Glutamatergic neuron (in vitro differentiated cells): ENCODE measurements around the gene OR2L3. TPM values are rescaled to one million over a fixed set of nuclear protein-coding genes. Genes with fewer than 3 reads are reported as not detected.

Source experiments
- DNase-seq: peaks from one replicate; pipeline ENCODE4 v3.0.0; 2022
- H3K27ac Mint-ChIP-seq: one replicate; pipeline ENCODE4 v1.8.0; 2020; ENCODE audit warnings: mild to moderate bottlenecking, mixed read lengths, inconsistent platforms; ENCODE audit not compliant: unreplicated experiment
- H3K27me3 Mint-ChIP-seq: one replicate; pipeline ENCODE4 v1.8.0; 2020; ENCODE audit warnings: mild to moderate bottlenecking, moderate library complexity, mixed read lengths, inconsistent platforms; ENCODE audit not compliant: unreplicated experiment
- H3K36me3 Mint-ChIP-seq: one replicate; pipeline ENCODE4 v1.8.0; 2020; ENCODE audit warnings: mild to moderate bottlenecking, mixed read lengths, inconsistent platforms; ENCODE audit not compliant: unreplicated experiment
- H3K4me1 Mint-ChIP-seq: one replicate; pipeline ENCODE4 v1.8.0; 2020; ENCODE audit warnings: mild to moderate bottlenecking, low read depth, mixed read lengths, inconsistent platforms; ENCODE audit not compliant: unreplicated experiment
- H3K4me3 Mint-ChIP-seq: one replicate; pipeline ENCODE4 v1.8.0; 2020; ENCODE audit warnings: mild to moderate bottlenecking, mixed read lengths, inconsistent platforms; ENCODE audit not compliant: unreplicated experiment
- H3K9me3 Mint-ChIP-seq: one replicate; pipeline ENCODE4 v1.8.0; 2020; ENCODE audit warnings: mild to moderate bottlenecking, moderate library complexity, mixed read lengths, inconsistent platforms; ENCODE audit not compliant: unreplicated experiment
- long read RNA-seq: library from polyadenylated mRNA; unstranded; transcript quantifications from one replicate; pipeline ENCODE4 v2.0.0, GENCODE V29; 2020; ENCODE audit not compliant: unreplicated experiment
- total RNA-seq: library from RNA; stranded (reverse); fragmentation: NEBNext Ultra II Directional; extraction: Animal tissue kit (Norgen Biotek cat#: 25700); gene quantifications from one replicate; pipeline ENCODE4 v1.2.1, GENCODE V29; 2021; ENCODE audit not compliant: unreplicated experiment
- TF ChIP-seq, protein P1 (sequence below): fragments of 200-600 bp; sonication (generic); IDR thresholded peaks from one replicate; pipeline ENCODE4 v1.5.0; 2021; ENCODE audit not compliant: partially characterized antibody, unreplicated experiment

The OR2L3 gene, protein sequence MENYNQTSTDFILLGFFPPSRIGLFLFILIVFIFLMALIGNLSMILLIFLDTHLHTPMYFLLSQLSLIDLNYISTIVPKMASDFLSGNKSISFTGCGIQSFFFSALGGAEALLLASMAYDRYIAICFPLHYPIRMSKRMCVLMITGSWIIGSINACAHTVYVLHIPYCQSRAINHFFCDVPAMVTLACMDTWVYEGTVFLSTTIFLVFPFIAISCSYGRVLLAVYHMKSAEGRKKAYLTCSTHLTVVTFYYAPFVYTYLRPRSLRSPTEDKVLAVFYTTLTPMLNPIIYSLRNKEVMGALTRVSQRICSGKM
- 0.15 TPM for total RNA-seq
- long read RNA-seq: 0 reads

DNA sequence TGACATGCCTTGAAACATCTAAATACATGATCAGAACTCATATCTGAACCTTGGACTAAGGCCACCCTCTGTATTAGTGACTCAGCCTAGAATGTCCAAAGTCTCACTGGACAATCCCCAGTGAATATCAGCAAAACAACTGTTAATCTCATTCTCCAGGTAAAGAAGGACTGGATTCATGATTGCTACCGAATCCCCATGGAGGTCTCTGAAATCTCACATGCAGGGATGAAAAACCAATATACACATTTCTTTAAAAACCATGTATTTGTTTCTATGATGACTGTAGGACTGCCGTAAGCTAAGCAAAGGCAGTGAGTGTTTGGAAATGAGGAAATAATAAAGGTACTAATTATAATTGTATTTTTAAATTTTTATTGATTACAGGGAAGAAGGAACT lies at the start of gene OR2L3:
Gene OR2L3, plus strand, starts transcription at position 301 of the 400 bp plus-strand sequence. CDS start 13,846 bp downstream, outside the sequence.
- Mint-ChIP-seq H3K4me3 (no peak within 1 kb of the TSS), H3K4me1 (no peaks in the 10 kb centered on the region), H3K36me3 (peaks cover 4% of the 10 kb centered on the region), H3K27me3 (peaks cover 4% of the 10 kb centered on the region), H3K27ac (no peak within 1 kb of the TSS), H3K9me3 (peaks cover 12% of the 10 kb centered on the region)
- TF ChIP-seq, protein P1, sequence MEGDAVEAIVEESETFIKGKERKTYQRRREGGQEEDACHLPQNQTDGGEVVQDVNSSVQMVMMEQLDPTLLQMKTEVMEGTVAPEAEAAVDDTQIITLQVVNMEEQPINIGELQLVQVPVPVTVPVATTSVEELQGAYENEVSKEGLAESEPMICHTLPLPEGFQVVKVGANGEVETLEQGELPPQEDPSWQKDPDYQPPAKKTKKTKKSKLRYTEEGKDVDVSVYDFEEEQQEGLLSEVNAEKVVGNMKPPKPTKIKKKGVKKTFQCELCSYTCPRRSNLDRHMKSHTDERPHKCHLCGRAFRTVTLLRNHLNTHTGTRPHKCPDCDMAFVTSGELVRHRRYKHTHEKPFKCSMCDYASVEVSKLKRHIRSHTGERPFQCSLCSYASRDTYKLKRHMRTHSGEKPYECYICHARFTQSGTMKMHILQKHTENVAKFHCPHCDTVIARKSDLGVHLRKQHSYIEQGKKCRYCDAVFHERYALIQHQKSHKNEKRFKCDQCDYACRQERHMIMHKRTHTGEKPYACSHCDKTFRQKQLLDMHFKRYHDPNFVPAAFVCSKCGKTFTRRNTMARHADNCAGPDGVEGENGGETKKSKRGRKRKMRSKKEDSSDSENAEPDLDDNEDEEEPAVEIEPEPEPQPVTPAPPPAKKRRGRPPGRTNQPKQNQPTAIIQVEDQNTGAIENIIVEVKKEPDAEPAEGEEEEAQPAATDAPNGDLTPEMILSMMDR: no peak
- DNase-seq: no peak

DNA sequence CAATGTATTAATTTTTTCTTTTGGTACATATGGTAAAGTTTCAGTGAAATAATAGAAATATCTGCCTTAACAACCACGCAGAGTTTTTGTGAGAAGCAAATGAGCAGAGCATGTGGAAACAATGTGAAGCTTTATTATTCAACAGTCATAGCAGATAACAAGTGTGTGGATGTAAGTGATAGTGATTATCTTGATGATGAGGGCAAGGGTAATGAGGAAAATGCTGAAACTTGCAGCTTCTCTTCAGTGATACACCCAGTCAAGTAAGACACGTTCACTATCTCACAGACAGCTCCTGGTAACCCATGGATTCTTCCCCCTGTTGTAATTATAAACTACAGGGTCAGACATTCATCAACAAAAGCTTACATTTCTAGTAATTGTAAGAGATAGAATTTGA lies 47.8 kb upstream of the OR2L3 start:
- no peak overlapping the region for H3K4me3 Mint-ChIP-seq
- no peaks in the 10 kb centered on the region for H3K4me1 Mint-ChIP-seq
- TF ChIP-seq, protein P1: no peak
- no peaks in the 10 kb centered on the region for H3K36me3 Mint-ChIP-seq
- no peak for DNase-seq
- no peak overlapping the region for H3K27ac Mint-ChIP-seq
- peaks cover 5% of the 10 kb centered on the region for H3K9me3 Mint-ChIP-seq
- H3K27me3 Mint-ChIP-seq: no peaks in the 10 kb centered on the region

DNA sequence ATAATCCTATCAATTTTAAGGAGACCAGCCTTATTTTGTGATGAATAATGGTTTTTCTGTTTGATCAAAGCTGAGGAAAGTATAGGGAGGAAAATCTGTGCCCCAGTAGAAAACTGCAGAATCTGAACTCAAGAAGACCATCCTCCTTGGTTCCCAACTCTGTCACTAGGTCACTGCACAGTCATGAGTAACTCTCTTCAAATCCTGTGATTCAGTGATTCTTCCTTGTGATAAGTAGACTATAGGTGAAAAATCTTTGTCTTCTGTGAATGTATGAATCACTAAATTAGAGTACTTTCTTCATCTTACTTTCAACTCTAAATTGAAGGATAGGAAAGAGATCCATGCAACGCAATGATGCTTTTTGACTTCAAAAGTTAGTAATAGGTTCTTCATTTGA lies 46.5 kb upstream of the OR2L3 start:
- no peaks in the 10 kb centered on the region for H3K4me1 Mint-ChIP-seq

DNA sequence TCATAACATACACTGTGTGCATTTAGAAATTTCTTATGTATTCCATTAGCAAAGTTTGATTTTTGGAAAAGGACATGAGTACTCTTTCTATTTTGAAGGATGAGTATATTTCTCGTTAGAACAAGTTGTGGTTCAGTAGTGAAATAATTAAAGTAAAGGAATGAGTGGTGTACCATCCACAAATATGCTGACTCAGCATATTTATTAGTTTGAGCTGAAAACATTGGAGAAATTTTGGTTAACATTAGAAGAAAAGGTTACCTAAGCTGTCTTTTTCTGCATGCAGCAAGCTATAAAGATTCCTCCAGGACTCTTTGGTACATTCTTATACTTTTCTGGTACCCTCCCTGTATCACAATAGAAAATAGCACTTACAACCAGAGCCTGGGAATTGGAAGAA lies 38.9 kb upstream of the OR2L3 start:
- H3K4me1 Mint-ChIP-seq: no peaks in the 10 kb centered on the region
- DNase-seq: no peak
- H3K27ac Mint-ChIP-seq: no peak overlapping the region
- H3K27me3 Mint-ChIP-seq: no peaks in the 10 kb centered on the region
- no peak overlapping the region for H3K4me3 Mint-ChIP-seq
- H3K9me3 Mint-ChIP-seq: peaks cover 10% of the 10 kb centered on the region
- TF ChIP-seq, protein P1: no peak
- no peaks in the 10 kb centered on the region for H3K36me3 Mint-ChIP-seq

More for the DNA sequence above, 46.5 kb upstream of the OR2L3 start:
- TF ChIP-seq, protein P1: no peak
- Mint-ChIP-seq H3K36me3 (no peaks in the 10 kb centered on the region), H3K9me3 (peaks cover 5% of the 10 kb centered on the region), H3K27me3 (no peaks in the 10 kb centered on the region), H3K4me3 (no peak overlapping the region), H3K27ac (no peak overlapping the region)
- no peak for DNase-seq

DNA sequence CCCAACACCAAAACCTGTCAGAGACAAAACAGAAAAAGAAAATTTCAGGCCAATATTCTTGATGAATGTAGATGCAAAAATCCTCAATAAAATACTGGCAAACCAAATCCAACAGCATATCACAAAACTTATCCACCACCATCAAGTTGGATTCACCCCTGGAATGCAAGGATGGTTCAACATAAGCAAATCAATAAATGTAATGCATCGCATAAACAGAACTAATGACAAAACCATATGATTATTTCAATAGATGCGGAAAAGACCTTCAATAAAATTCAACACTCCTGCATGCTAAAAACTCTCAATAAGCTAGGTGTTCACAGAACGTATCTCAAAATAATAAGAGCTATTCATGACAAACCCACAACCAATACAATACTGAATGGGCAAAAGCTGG lies 37.0 kb upstream of the OR2L3 start:
- TF ChIP-seq, protein P1: no peak
- Mint-ChIP-seq H3K9me3 (peaks cover 7% of the 10 kb centered on the region), H3K4me1 (no peaks in the 10 kb centered on the region), H3K27me3 (no peaks in the 10 kb centered on the region), H3K27ac (no peak overlapping the region), H3K36me3 (no peaks in the 10 kb centered on the region), H3K4me3 (no peak overlapping the region)
- DNase-seq: no peak
